C4-2B (cell line): ENCODE data around the gene TMEM145.

Experiments
- H3K27ac ChIP-seq: fragments of 450-650 bp; 2 replicates; pipeline ENCODE4 v1.5.1; 2017
- CTCF ChIP-seq: fragments of 450-650 bp; conservative IDR thresholded peaks from 2 replicates; pipeline ENCODE4 v1.5.1; 2017; ENCODE audit warnings: mild to moderate bottlenecking
- ZFX ChIP-seq: fragments of 450-650 bp; IDR thresholded peaks from 2 replicates; pipeline ENCODE4 v1.6.1; 2017

The TMEM145 gene

DNA sequence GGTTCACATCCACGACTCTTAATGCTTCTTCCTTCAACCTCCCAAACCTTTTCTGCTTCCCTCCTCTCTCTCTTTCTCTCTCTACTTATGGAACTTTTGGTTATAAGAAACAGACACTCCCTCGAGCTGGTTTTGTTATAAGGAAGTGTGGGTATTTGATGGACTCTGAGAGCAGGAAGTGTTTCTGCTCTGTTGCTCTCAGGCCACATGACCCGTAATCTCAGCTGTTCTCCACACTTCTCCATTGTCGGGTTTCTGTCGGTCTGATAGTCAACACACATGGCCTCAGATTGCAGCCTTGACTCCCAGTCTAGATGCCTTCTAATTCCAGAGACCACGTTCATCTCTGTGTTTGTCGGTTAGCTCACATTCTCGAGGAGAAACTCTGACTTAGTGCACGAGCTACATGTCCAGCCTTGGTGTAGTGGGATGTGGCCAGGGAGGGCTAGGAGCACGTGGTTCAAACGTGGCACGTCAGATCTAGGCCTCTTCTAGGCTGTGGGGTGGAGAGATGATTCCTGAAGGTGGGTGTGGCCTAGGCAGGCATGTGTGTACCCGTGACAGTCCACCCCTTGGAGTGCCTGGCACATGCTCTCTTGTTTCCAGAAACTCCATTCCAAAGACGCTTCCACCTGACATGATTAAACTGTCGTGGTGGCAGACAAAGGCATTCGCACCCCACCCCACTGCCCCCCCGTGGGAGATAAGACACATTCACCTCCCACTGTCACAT, 50.7 kb downstream of the TMEM145 start:
- H3K27ac ChIP-seq, result no peak overlapping the region
- TF ChIP-seq CTCF (no peak), ZFX (no peak)

- no peak overlapping the region for H3K27ac ChIP-seq
- TF ChIP-seq ZFX (no peak), CTCF (no peak)
These were observed 53.6 kb downstream of the TMEM145 start for GRCh38 chr19:42366673-42367072.

DNA sequence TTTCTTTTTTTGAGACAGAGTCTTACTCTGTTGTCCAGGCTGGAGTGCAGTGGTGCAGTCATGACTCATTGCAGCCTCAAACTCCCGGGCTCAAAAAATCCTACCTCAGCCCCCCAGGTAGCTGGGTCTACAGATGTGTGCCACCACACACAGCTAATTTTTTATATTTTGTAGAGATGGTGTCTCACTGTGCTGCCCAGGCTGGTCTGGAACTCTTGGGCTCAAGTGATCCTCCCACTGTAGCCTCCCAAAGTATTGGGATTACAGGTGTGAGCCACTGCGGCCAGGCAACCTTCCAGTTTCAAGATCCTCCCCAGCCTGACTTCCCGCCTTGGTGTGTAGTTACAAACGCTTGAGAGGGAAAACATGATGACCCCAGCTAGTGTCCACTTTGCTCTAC, 54.8 kb downstream of the TMEM145 start:
- no peak for TF ChIP-seq CTCF
- no peak for TF ChIP-seq ZFX
- no peak overlapping the region for H3K27ac ChIP-seq

- TF ChIP-seq ZFX, result no peak
- no peak for TF ChIP-seq CTCF
- no peak overlapping the region for H3K27ac ChIP-seq
These were observed 55.3 kb downstream of the TMEM145 start for GRCh38 chr19:42368360-42368759.

- H3K27ac ChIP-seq, result no peak overlapping the region
- TF ChIP-seq CTCF (no peak), ZFX (no peak)
These were observed 55.7 kb downstream of the TMEM145 start for GRCh38 chr19:42368765-42369164.

GRCh38 chr19:42369433-42370067, 56.4 kb downstream of the TMEM145 start:
- TF ChIP-seq ZFX, result no peak
- TF ChIP-seq CTCF, result no peak
- H3K27ac ChIP-seq, result no peak overlapping the region

GRCh38 chr19:42370068-42370520, 57.0 kb downstream of the TMEM145 start:
- H3K27ac ChIP-seq, result no peak overlapping the region
- TF ChIP-seq CTCF (no peak), ZFX (no peak)
